H1 (cell line): Measurements from ENCODE around the gene DBP. TPM values are rescaled to one million over a fixed set of nuclear protein-coding genes. Genes with fewer than 3 reads are reported as not detected.

Experiments used
- polyA plus RNA-seq, 7 experiments: library from polyadenylated mRNA; depleted of rRNA in 3 of 7; stranded (reverse) in 5 of 7; unstranded in 2 of 7; fragments of >200 nt in 5 of 7; fragments of 200-250 nt in 2 of 7; gene quantifications; 1 replicate in 5 of 7; 2 replicates in 1 of 7; 4 replicates in 1 of 7; pipeline versions ENCODE4 v1.2.1 to v1.2.3, GENCODE V29; 2011 to 2013; ENCODE audit warnings: missing spikeins in 2 of 7, mixed read lengths in 2 of 7
- total RNA-seq: library from RNA; stranded (reverse); fragmentation: NEBNext Ultra II Directional; extraction: Animal tissue kit (Norgen Biotek cat#: 25700); gene quantifications from 2 replicates; pipeline ENCODE4 v1.2.1, GENCODE V29; 2021
- TF ChIP-seq, protein P1 (sequence below): fragments of 300-600 bp; sonication (generic); IDR thresholded peaks from 2 replicates; pipeline ENCODE4 v1.7.1; 2012; ENCODE audit warnings: low read length, moderate library complexity, mild to moderate bottlenecking, inconsistent platforms; ENCODE audit not compliant: insufficient replicate concordance

Gene DBP
- total and polyA plus RNA-seq, 2 of the 8 experiments (the other 6 are each of a cell fraction or from before 2014, with no cell fraction given) = 7.5 to 8.3 TPM

DNA sequence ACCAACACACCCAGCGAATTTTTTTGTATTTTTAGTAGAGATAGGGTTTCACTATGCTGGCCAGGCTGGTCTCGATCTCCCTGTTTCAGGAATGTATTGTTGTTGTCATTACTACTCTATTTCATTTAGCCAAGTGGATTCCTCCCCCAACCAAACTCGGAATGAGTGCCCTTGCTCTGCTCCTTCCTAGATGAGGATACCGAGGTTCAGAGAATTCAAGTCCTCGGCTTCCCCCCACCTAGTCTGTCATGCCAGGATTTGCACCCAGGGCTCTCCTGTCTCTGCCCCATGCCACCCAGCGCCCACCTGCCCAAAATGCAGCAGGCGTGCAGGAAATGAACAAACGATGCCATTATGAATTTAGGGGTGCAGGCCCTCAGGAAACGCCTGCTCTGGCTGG, 34.2 kb downstream of the DBP start (continued):
- TF ChIP-seq, protein P1, sequence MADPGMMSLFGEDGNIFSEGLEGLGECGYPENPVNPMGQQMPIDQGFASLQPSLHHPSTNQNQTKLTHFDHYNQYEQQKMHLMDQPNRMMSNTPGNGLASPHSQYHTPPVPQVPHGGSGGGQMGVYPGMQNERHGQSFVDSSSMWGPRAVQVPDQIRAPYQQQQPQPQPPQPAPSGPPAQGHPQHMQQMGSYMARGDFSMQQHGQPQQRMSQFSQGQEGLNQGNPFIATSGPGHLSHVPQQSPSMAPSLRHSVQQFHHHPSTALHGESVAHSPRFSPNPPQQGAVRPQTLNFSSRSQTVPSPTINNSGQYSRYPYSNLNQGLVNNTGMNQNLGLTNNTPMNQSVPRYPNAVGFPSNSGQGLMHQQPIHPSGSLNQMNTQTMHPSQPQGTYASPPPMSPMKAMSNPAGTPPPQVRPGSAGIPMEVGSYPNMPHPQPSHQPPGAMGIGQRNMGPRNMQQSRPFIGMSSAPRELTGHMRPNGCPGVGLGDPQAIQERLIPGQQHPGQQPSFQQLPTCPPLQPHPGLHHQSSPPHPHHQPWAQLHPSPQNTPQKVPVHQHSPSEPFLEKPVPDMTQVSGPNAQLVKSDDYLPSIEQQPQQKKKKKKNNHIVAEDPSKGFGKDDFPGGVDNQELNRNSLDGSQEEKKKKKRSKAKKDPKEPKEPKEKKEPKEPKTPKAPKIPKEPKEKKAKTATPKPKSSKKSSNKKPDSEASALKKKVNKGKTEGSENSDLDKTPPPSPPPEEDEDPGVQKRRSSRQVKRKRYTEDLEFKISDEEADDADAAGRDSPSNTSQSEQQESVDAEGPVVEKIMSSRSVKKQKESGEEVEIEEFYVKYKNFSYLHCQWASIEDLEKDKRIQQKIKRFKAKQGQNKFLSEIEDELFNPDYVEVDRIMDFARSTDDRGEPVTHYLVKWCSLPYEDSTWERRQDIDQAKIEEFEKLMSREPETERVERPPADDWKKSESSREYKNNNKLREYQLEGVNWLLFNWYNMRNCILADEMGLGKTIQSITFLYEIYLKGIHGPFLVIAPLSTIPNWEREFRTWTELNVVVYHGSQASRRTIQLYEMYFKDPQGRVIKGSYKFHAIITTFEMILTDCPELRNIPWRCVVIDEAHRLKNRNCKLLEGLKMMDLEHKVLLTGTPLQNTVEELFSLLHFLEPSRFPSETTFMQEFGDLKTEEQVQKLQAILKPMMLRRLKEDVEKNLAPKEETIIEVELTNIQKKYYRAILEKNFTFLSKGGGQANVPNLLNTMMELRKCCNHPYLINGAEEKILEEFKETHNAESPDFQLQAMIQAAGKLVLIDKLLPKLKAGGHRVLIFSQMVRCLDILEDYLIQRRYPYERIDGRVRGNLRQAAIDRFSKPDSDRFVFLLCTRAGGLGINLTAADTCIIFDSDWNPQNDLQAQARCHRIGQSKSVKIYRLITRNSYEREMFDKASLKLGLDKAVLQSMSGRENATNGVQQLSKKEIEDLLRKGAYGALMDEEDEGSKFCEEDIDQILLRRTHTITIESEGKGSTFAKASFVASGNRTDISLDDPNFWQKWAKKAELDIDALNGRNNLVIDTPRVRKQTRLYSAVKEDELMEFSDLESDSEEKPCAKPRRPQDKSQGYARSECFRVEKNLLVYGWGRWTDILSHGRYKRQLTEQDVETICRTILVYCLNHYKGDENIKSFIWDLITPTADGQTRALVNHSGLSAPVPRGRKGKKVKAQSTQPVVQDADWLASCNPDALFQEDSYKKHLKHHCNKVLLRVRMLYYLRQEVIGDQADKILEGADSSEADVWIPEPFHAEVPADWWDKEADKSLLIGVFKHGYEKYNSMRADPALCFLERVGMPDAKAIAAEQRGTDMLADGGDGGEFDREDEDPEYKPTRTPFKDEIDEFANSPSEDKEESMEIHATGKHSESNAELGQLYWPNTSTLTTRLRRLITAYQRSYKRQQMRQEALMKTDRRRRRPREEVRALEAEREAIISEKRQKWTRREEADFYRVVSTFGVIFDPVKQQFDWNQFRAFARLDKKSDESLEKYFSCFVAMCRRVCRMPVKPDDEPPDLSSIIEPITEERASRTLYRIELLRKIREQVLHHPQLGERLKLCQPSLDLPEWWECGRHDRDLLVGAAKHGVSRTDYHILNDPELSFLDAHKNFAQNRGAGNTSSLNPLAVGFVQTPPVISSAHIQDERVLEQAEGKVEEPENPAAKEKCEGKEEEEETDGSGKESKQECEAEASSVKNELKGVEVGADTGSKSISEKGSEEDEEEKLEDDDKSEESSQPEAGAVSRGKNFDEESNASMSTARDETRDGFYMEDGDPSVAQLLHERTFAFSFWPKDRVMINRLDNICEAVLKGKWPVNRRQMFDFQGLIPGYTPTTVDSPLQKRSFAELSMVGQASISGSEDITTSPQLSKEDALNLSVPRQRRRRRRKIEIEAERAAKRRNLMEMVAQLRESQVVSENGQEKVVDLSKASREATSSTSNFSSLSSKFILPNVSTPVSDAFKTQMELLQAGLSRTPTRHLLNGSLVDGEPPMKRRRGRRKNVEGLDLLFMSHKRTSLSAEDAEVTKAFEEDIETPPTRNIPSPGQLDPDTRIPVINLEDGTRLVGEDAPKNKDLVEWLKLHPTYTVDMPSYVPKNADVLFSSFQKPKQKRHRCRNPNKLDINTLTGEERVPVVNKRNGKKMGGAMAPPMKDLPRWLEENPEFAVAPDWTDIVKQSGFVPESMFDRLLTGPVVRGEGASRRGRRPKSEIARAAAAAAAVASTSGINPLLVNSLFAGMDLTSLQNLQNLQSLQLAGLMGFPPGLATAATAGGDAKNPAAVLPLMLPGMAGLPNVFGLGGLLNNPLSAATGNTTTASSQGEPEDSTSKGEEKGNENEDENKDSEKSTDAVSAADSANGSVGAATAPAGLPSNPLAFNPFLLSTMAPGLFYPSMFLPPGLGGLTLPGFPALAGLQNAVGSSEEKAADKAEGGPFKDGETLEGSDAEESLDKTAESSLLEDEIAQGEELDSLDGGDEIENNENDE = no peak
